ENCODE data around the gene ARHGAP27.
"Not testable (repeated sequence)": the region's sequence is repeated elsewhere in the genome, so short reads cannot be mapped to it uniquely, and the experiment has no call there.

Gene ARHGAP27

DNA sequence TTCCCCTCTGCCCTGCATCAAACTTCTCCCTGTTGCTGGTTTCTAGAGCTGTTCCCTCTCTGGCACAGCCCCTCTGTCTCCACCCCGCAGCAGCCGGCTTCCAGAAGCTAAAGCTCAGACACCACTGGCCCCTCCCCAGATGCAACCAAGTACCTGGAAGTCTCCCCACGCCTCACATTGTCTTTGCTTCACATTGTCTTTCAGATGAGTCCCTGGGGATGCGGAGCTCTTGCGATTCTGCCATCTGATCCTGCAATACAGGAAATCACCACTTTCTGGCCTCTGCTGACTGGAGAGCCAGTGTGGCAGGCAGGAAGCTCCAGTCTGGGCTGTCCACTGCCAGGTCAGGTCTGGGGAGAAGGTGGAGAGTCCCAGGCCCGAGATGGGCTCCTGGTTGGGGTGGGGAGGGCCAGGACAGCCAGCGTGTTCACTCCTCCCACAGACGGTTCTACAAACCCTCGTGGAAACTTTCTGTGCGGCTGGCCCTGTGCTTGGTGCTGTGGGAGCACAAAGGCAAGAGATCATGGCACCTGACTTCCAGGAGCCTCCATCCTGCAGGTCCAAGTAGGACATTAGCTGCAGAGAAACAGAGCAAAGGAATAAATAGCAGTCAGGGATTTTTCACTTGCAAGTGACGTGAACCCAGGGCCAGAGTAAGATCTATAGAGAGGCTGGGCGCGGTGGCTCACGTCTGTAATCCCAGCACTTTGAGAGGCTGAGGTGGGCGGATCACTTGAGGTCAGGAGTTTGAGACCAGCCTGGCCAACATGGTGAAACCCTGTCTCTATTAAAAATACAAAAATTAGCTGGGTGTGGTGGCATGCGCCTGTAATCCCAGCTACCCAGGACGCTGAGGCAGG is 67.9 kb downstream of the ARHGAP27 start:
- DNase-seq (ENCODE audit: low read depth in 2 of 3, low spot score in 2 of 3) = no peak

- DNase-seq (ENCODE audit: low read depth in 2 of 3, low spot score in 2 of 3) = no peak
These were observed 69.2 kb downstream of the ARHGAP27 start for GRCh38 chr17:45363498-45363897.

DNA sequence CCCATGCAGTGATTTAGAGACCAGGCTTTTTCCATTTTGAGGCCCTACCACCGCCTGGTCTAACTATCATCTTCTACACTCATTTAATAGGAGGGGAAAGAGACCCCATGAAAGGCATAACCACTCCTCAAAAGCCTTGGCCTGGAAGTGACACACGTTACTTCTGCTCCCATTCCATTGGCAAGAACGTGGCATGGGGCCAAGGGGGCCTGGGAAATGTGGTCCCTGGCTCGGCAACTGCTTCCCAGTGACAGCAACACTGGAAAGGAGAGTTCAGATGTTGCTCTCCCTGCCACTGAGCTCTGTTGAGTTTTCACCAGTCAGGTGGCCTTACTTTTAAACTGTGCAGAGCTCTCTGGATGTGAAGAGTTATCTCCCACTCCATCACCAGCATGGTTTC is 70.7 kb downstream of the ARHGAP27 start:
- DNase-seq (ENCODE audit: low read depth in 2 of 3, low spot score in 2 of 3) = no peak

DNA sequence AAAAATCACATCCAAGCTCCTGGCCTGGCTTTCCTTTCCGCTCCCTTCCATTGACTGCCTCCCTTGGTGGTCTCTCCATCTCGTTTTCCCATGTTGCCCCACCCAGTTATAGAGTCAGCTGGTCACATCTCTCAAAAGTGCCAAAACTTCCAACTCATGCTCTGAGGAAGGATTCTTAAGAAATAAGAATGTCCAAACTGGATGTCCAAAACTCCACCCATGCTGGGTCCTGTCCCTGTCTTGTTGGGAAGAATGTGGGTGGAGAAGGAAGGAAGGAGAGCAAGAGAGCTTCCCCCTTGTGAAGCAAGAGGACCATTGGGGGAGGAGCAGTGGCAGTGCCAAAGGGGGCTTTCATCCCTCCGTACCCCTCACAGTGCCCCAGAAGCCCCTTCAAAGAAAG is 71.2 kb downstream of the ARHGAP27 start:
- no peak for DNase-seq (ENCODE audit: low read depth in 2 of 3, low spot score in 2 of 3)

GRCh38 chr17:45357364-45357997 is 75.2 kb downstream of the ARHGAP27 start:
- no peak for DNase-seq (ENCODE audit: low read depth in 2 of 3, low spot score in 2 of 3)

GRCh38 chr17:45355087-45355486 is 77.6 kb downstream of the ARHGAP27 start:
- DNase-seq (ENCODE audit: low read depth in 2 of 3, low spot score in 2 of 3) = no peak

DNA sequence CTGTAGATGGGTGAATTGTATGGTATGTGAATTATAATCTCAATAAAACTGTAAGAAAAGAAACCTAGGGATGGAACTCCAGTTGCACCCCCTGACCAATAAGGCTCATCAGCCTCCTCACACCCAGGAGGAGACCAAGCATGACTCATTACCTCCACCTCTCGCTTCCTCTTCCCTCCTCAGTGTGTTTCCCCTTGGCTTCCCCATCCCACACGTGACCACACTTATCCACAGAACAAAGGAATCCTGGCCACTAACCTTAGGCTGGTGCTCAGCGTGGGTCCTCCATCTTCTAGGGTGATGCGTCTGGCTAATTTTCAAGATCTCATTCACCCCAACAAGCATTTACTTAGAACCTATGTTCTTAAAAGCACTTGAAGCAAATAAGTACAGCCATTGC is 79.6 kb downstream of the ARHGAP27 start:
- DNase-seq (ENCODE audit: low read depth in 2 of 3, low spot score in 2 of 3) = peak in 1 of 3 experiments; percentile 38

DNA sequence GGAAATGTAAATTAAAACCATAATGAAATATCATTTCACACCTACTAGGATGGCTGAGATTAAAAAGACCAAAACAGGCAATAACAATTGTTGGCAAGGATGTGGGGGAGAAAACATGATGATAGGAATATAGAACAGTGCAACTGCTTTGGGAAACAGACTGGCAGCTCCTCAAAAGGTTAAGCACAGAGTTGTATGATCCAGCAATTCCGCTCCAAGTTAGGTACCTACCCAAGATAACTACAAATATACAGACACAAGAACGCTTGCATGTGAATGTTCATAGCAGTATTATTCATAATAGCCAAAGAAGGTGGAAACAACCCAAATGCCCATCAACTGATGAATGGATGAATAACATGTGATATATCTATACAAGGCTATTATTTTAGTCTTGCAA is 80.8 kb downstream of the ARHGAP27 start:
- DNase-seq (ENCODE audit: low read depth in 2 of 3, low spot score in 2 of 3) = no peak

DNA sequence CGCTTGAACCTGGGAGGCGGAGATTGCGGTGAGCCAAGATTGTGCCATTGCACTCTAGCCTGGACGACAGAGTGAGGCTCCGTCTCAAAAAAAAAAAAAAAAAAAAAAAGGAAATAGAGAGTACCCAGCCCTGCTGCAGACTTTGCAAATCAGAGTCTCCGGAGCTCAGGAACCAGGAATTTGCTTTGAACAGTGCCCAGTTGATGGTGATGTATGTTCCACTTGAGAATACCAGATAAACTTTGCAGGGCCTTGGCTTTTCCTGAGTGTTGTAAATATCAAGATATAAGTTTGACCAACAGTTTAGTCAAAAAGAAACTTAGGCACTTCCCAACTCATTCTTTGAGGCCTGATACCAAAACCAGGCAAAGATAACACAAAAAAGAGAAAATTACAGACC is 85.2 kb downstream of the ARHGAP27 start:
- no peak for DNase-seq (ENCODE audit: low read depth in 2 of 3, low spot score in 2 of 3)

DNA sequence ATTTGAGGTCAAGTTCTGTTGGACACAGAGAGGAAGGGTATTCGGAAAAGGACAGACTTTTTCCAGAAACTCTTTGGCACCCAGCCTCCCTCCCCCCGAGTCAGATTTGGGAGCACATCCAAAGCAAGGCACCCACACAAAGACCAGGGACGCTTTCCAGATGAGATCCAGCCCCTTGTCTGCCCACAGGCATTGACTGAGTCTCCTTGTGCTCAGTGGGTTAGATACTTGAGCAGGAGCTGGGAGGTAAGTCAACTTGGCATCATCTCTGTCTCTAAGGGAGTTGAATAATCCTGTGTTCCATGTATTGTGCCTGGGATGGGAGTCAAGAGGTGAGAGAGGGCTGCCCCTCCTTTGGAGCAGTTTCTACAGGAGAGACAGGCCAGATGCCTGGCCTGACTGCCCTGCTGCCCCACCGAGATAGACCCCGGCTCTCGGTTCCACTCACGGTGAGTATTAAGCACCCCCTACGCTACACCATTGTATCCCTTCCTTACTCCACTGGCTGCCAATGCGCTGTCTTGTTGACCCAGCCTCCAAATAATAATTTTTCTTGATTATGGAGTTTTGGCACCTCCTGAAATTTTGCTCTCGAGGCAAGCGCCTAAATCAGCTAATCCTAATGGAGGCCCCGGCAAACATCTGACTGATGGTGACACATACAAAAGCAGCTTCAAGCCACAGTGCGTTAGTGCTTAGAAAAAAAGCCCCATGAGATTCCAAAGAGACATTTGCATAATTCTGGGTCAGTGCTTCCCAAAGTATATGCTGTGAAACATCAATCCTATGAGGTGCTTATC is 86.3 kb downstream of the ARHGAP27 start:
- DNase-seq (ENCODE audit: low read depth in 2 of 3, low spot score in 2 of 3) = no peak

GRCh38 chr17:45345554-45346215 is 87.0 kb downstream of the ARHGAP27 start:
- no peak for DNase-seq (ENCODE audit: low read depth in 2 of 3, low spot score in 2 of 3)

DNA sequence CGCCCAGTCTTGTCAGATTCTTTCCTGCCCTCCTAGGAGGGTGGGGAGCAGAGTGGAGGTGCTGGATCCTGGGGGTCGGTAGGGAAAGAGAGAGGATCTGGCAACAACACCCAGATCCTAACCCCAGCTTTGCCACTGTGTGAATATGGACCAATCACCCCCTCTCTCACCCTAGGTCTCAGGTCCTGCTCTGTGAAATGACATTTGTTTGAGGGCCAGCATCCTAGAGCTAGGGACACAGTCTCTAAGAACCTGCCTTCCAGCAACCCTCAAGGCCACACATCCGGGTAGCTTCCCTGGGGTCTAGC is 87.5 kb downstream of the ARHGAP27 start:
- DNase-seq (ENCODE audit: low read depth in 2 of 3, low spot score in 2 of 3) = no peak

GRCh38 chr17:45343967-45344664 is 88.6 kb downstream of the ARHGAP27 start:
- DNase-seq (ENCODE audit: low read depth in 2 of 3, low spot score in 2 of 3) = not testable (repeated sequence)

Measured in activated CD8-positive, alpha-beta memory T cell treated with anti-CD3 and anti-CD28 coated beads for 48 hours (primary cell).